ENCODE results near the gene CIC.

Gene CIC

GRCh38 chr19:42228641-42229040 is 40.4 kb upstream of the CIC start:
- no peak for TF ChIP-seq CTCF (IDR thresholded peaks at IDR 0.05; ENCODE audit: low read depth, low read length)
- no peak for DNase-seq (ENCODE audit: low read depth in 2 of 2)
- H3K4me3 ChIP-seq (replicated peaks in 1 of 2; ENCODE audit: low read depth in 2 of 2, low read length in 2 of 2), result no peak overlapping the region

- DNase-seq (ENCODE audit: low read depth in 2 of 2), result no peak
- no peak overlapping the region for H3K4me3 ChIP-seq (replicated peaks in 1 of 2; ENCODE audit: low read depth in 2 of 2, low read length in 2 of 2)
- TF ChIP-seq CTCF (IDR thresholded peaks at IDR 0.05; ENCODE audit: low read depth, low read length), result peak; percentile 8
Measured at GRCh38 chr19:42229301-42229854, 39.7 kb upstream of the CIC start.

DNA sequence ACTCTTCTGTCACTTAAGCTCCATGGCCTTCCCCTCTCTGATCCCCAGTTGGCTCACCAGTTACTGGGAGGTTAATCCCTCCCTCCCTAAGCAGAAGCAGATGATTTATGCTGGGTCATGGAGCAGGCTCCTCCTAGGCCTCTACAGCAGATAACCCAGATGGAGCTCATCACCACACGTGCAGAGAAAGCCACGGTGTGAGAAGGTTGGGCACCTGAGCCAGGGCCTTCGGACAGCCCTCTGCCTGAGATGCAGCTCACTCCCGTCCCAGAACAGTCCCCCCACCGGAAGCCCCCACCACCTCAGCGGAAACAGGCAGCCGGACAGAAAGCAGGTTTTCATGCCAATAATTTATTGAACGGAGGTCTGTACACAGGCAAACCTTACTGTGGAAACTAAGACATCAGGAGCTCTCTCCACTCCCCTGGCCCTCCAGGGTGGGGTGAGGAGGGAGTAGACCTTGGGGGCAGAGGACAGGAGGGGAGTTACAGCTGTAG is 39.1 kb upstream of the CIC start:
- TF ChIP-seq CTCF (IDR thresholded peaks at IDR 0.05; ENCODE audit: low read depth, low read length), result no peak
- DNase-seq (ENCODE audit: low read depth in 2 of 2), result no peak
- no peak overlapping the region for H3K4me3 ChIP-seq (replicated peaks in 1 of 2; ENCODE audit: low read depth in 2 of 2, low read length in 2 of 2)

GRCh38 chr19:42230571-42230970 is 38.5 kb upstream of the CIC start:
- no peak for DNase-seq (ENCODE audit: low read depth in 2 of 2)
- H3K4me3 ChIP-seq (replicated peaks in 1 of 2; ENCODE audit: low read depth in 2 of 2, low read length in 2 of 2), result no peak overlapping the region
- TF ChIP-seq CTCF (IDR thresholded peaks at IDR 0.05; ENCODE audit: low read depth, low read length), result no peak

GRCh38 chr19:42232435-42232834 is 36.6 kb upstream of the CIC start:
- DNase-seq (ENCODE audit: low read depth in 2 of 2), result no peak
- TF ChIP-seq CTCF (IDR thresholded peaks at IDR 0.05; ENCODE audit: low read depth, low read length), result no peak
- H3K4me3 ChIP-seq (replicated peaks in 1 of 2; ENCODE audit: low read depth in 2 of 2, low read length in 2 of 2), result no peak overlapping the region

DNA sequence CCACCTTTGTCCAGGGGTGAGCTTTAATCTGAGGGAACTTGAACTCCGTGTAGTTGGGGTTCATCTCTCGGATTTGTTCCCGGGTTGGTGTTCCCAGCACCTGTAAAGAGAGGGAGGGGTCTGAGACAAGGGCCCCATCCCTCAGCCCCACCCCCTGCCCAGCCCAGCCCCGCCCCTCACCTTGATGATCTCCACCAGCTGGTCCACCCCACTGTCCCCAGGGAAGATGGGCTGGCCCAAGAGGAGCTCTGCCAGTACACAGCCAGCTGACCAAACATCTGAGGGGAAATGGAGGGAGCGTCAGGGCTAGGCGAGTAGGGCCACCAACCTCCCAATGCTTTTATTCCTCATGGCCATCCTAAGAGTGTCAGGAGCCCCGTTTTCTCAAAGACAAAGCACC is 35.9 kb upstream of the CIC start:
- no peak for DNase-seq (ENCODE audit: low read depth in 2 of 2)
- no peak for TF ChIP-seq CTCF (IDR thresholded peaks at IDR 0.05; ENCODE audit: low read depth, low read length)

More for the DNA sequence above, 35.9 kb upstream of the CIC start:
- H3K4me3 ChIP-seq (replicated peaks in 1 of 2; ENCODE audit: low read depth in 2 of 2, low read length in 2 of 2), result no peak overlapping the region
